K562 (cell line): ENCODE measurements around the gene MYH3. TPM values are rescaled to one million over a fixed set of nuclear protein-coding genes. Genes with fewer than 3 reads are reported as not detected.

ENCODE experiments used
- polyA plus RNA-seq, 8 experiments: library from polyadenylated mRNA; depleted of rRNA in 4 of 8; stranded (reverse) in 5 of 8; unstranded in 3 of 8; fragments of >200 nt; fragmentation: Nextera tagmentation in 2 of 8; fragmentation: Illumina TruSeq in 1 of 8; extraction: Ambion mirVana in 2 of 8; extraction: Trizol in 1 of 8; gene quantifications; 2 replicates each; pipeline versions ENCODE4 v1.2.1 to v1.2.3, GENCODE V29; 2011 to 2014; ENCODE audit warnings: inconsistent platforms in 1 of 8, missing spikeins in 1 of 8
- total RNA-seq, 7 experiments: library from RNA; depleted of rRNA in 6 of 7; stranded (reverse); fragments of >200 nt in 6 of 7; fragmentation: Illumina TruSeq in 2 of 7; extraction: Trizol in 2 of 7; gene quantifications; 2 replicates each; pipeline versions ENCODE4 v1.2.1 to v1.2.3, GENCODE V29; 2011 to 2021; ENCODE audit warnings: low replicate concordance in 1 of 7

The MYH3 gene
- total and polyA plus RNA-seq, 9 of the 15 experiments (the other 6 are each of a cell fraction or from before 2014, with no cell fraction given), result 0.24 to 0.75 (median 0.40) TPM; not detected in 1

Other genes with a start within 250 kb of the MYH3 start
Only the 7 nearest of the 9 such genes appear.
- gene MYH1, start 138.8 kb downstream of the MYH3 start, total RNA-seq (2014; rRNA removed), result not detected in 2 replicates
- not detected in 2 replicates for gene MYH1, start 138.8 kb downstream of the MYH3 start, total RNA-seq (2014; rRNA removed; fragmentation: Illumina TruSeq; extraction: Trizol)
- not detected in 2 replicates for gene MYH1, start 138.8 kb downstream of the MYH3 start, total RNA-seq (2015; rRNA removed; fragmentation: Illumina TruSeq; extraction: Trizol)
- gene MYH1, start 138.8 kb downstream of the MYH3 start, total RNA-seq (2021), result not detected in 2 replicates
- gene MYH1, start 138.8 kb downstream of the MYH3 start, polyA plus RNA-seq (2011; rRNA removed), result not detected in 2 replicates
- gene MYH1, start 138.8 kb downstream of the MYH3 start, polyA plus RNA-seq (2014; fragmentation: Illumina TruSeq; extraction: Trizol), result not detected in 2 replicates
- gene MYH1, start 138.8 kb downstream of the MYH3 start, polyA plus RNA-seq (2014; fragmentation: Nextera tagmentation; extraction: Ambion mirVana), result not detected
- not detected in 2 replicates for gene MYH1, start 138.8 kb downstream of the MYH3 start, polyA plus RNA-seq (2014; rRNA removed)
- not detected in 2 replicates for gene MYH2, start 107.7 kb downstream of the MYH3 start, total RNA-seq (2014; rRNA removed)
- gene MYH2, start 107.7 kb downstream of the MYH3 start, total RNA-seq (2014; rRNA removed; fragmentation: Illumina TruSeq; extraction: Trizol), result not detected in 2 replicates
- not detected in 2 replicates for gene MYH2, start 107.7 kb downstream of the MYH3 start, total RNA-seq (2015; rRNA removed; fragmentation: Illumina TruSeq; extraction: Trizol)
- gene MYH2, start 107.7 kb downstream of the MYH3 start, total RNA-seq (2021), result not detected in 2 replicates
- gene MYH2, start 107.7 kb downstream of the MYH3 start, polyA plus RNA-seq (2011; rRNA removed), result not detected in 2 replicates
- not detected in 2 replicates for gene MYH2, start 107.7 kb downstream of the MYH3 start, polyA plus RNA-seq (2014; fragmentation: Illumina TruSeq; extraction: Trizol)
- not detected for gene MYH2, start 107.7 kb downstream of the MYH3 start, polyA plus RNA-seq (2014; fragmentation: Nextera tagmentation; extraction: Ambion mirVana)
- gene MYH2, start 107.7 kb downstream of the MYH3 start, polyA plus RNA-seq (2014; rRNA removed), result not detected in 2 replicates
- 40.9 and 51.1 TPM in 2 replicates for gene SCO1, start 40.2 kb upstream of the MYH3 start, total RNA-seq (2014; rRNA removed)
- gene SCO1, start 40.2 kb upstream of the MYH3 start, total RNA-seq (2014; rRNA removed; fragmentation: Illumina TruSeq; extraction: Trizol), result 24.1 and 24.6 TPM in 2 replicates
- 19.7 and 20.5 TPM in 2 replicates for gene SCO1, start 40.2 kb upstream of the MYH3 start, total RNA-seq (2015; rRNA removed; fragmentation: Illumina TruSeq; extraction: Trizol)
- 32.9 and 35.1 TPM in 2 replicates for gene SCO1, start 40.2 kb upstream of the MYH3 start, total RNA-seq (2021)
- gene SCO1, start 40.2 kb upstream of the MYH3 start, polyA plus RNA-seq (2011; rRNA removed), result 17.3 and 22.1 TPM in 2 replicates
- gene SCO1, start 40.2 kb upstream of the MYH3 start, polyA plus RNA-seq (2014; fragmentation: Illumina TruSeq; extraction: Trizol), result 16.0 and 16.6 TPM in 2 replicates
- gene SCO1, start 40.2 kb upstream of the MYH3 start, polyA plus RNA-seq (2014; fragmentation: Nextera tagmentation; extraction: Ambion mirVana), result 1 to 10 TPM; 7.1 to 8.6 TPM
- 28.1 and 35.6 TPM in 2 replicates for gene SCO1, start 40.2 kb upstream of the MYH3 start, polyA plus RNA-seq (2014; rRNA removed)
- gene ADPRM, start 40.3 kb upstream of the MYH3 start, total RNA-seq (2014; rRNA removed), result 4.0 and 4.7 TPM in 2 replicates
- gene ADPRM, start 40.3 kb upstream of the MYH3 start, total RNA-seq (2014; rRNA removed; fragmentation: Illumina TruSeq; extraction: Trizol), result 9.0 and 10.0 TPM in 2 replicates
- 4.6 and 5.2 TPM in 2 replicates for gene ADPRM, start 40.3 kb upstream of the MYH3 start, total RNA-seq (2015; rRNA removed; fragmentation: Illumina TruSeq; extraction: Trizol)
- 5.1 and 5.3 TPM in 2 replicates for gene ADPRM, start 40.3 kb upstream of the MYH3 start, total RNA-seq (2021)
- gene ADPRM, start 40.3 kb upstream of the MYH3 start, polyA plus RNA-seq (2011; rRNA removed), result 11.4 and 11.5 TPM in 2 replicates
- gene ADPRM, start 40.3 kb upstream of the MYH3 start, polyA plus RNA-seq (2014; fragmentation: Illumina TruSeq; extraction: Trizol), result 6.0 and 6.2 TPM in 2 replicates
- gene ADPRM, start 40.3 kb upstream of the MYH3 start, polyA plus RNA-seq (2014; fragmentation: Nextera tagmentation; extraction: Ambion mirVana), result 10 to 100 TPM; 13.8 to 17.6 TPM
- gene ADPRM, start 40.3 kb upstream of the MYH3 start, polyA plus RNA-seq (2014; rRNA removed), result 5.5 and 5.6 TPM in 2 replicates
- not detected in 2 replicates for gene TMEM220, start 72.7 kb upstream of the MYH3 start, total RNA-seq (2014; rRNA removed)
- gene TMEM220, start 72.7 kb upstream of the MYH3 start, total RNA-seq (2014; rRNA removed; fragmentation: Illumina TruSeq; extraction: Trizol), result not detected in 2 replicates
- gene TMEM220, start 72.7 kb upstream of the MYH3 start, total RNA-seq (2015; rRNA removed; fragmentation: Illumina TruSeq; extraction: Trizol), result not detected in 2 replicates
- not detected in 2 replicates for gene TMEM220, start 72.7 kb upstream of the MYH3 start, total RNA-seq (2021)
- gene TMEM220, start 72.7 kb upstream of the MYH3 start, polyA plus RNA-seq (2011; rRNA removed), result not detected in 2 replicates
- gene TMEM220, start 72.7 kb upstream of the MYH3 start, polyA plus RNA-seq (2014; fragmentation: Illumina TruSeq; extraction: Trizol), result not detected in 2 replicates
- gene TMEM220, start 72.7 kb upstream of the MYH3 start, polyA plus RNA-seq (2014; fragmentation: Nextera tagmentation; extraction: Ambion mirVana), result not detected
- not detected in 2 replicates for gene TMEM220, start 72.7 kb upstream of the MYH3 start, polyA plus RNA-seq (2014; rRNA removed)
- gene TMEM238L, start 146.8 kb upstream of the MYH3 start, total RNA-seq (2014; rRNA removed), result not detected in 2 replicates
- not detected in 2 replicates for gene TMEM238L, start 146.8 kb upstream of the MYH3 start, total RNA-seq (2014; rRNA removed; fragmentation: Illumina TruSeq; extraction: Trizol)
- not detected in 2 replicates for gene TMEM238L, start 146.8 kb upstream of the MYH3 start, total RNA-seq (2015; rRNA removed; fragmentation: Illumina TruSeq; extraction: Trizol)
- not detected in 2 replicates for gene TMEM238L, start 146.8 kb upstream of the MYH3 start, total RNA-seq (2021)
- gene TMEM238L, start 146.8 kb upstream of the MYH3 start, polyA plus RNA-seq (2011; rRNA removed), result not detected in 2 replicates
- not detected in 2 replicates for gene TMEM238L, start 146.8 kb upstream of the MYH3 start, polyA plus RNA-seq (2014; fragmentation: Illumina TruSeq; extraction: Trizol)
- gene TMEM238L, start 146.8 kb upstream of the MYH3 start, polyA plus RNA-seq (2014; fragmentation: Nextera tagmentation; extraction: Ambion mirVana), result not detected
- not detected in 2 replicates for gene TMEM238L, start 146.8 kb upstream of the MYH3 start, polyA plus RNA-seq (2014; rRNA removed)
- gene PIRT, start 180.8 kb upstream of the MYH3 start, total RNA-seq (2014; rRNA removed), result not detected in 2 replicates
- not detected in 2 replicates for gene PIRT, start 180.8 kb upstream of the MYH3 start, total RNA-seq (2014; rRNA removed; fragmentation: Illumina TruSeq; extraction: Trizol)
- gene PIRT, start 180.8 kb upstream of the MYH3 start, total RNA-seq (2015; rRNA removed; fragmentation: Illumina TruSeq; extraction: Trizol), result not detected in 2 replicates
- not detected in 2 replicates for gene PIRT, start 180.8 kb upstream of the MYH3 start, total RNA-seq (2021)
- gene PIRT, start 180.8 kb upstream of the MYH3 start, polyA plus RNA-seq (2011; rRNA removed), result not detected in 2 replicates
- gene PIRT, start 180.8 kb upstream of the MYH3 start, polyA plus RNA-seq (2014; fragmentation: Illumina TruSeq; extraction: Trizol), result not detected in 2 replicates
- gene PIRT, start 180.8 kb upstream of the MYH3 start, polyA plus RNA-seq (2014; fragmentation: Nextera tagmentation; extraction: Ambion mirVana), result not detected
- not detected in 2 replicates for gene PIRT, start 180.8 kb upstream of the MYH3 start, polyA plus RNA-seq (2014; rRNA removed)